CD4-positive, alpha-beta T cell treated with Interleukin-2 at 100 ng/mL for 4 hours (primary cell): ENCODE data around the gene RNF34.

Experiments
- DNase-seq: peaks from one replicate; pipeline ENCODE4 v3.0.0-alpha.2; 2020; ENCODE audit warnings: low spot score

RNF34 gene

GRCh38 chr12:121390856-121391255, 9.1 kb upstream of the RNF34 start:
- DNase-seq: no peak

GRCh38 chr12:121391619-121392324, 8.1 kb upstream of the RNF34 start:
- peak; percentile 27 for DNase-seq

- no peak for DNase-seq
Observed at GRCh38 chr12:121392325-121392716, 7.6 kb upstream of the RNF34 start.

GRCh38 chr12:121397521-121397920, 2.4 kb upstream of the RNF34 start:
- DNase-seq: no peak

- DNase-seq: no peak
Observed at GRCh38 chr12:121398355-121398754, 1.6 kb upstream of the RNF34 start.

GRCh38 chr12:121400332-121401139, 618 bp downstream of the RNF34 start:
- DNase-seq: peak; percentile 82

- DNase-seq: no peak
Observed at GRCh38 chr12:121403721-121404120, 3.8 kb downstream of the RNF34 start.

GRCh38 chr12:121404734-121405133, 4.8 kb downstream of the RNF34 start:
- no peak for DNase-seq

- no peak for DNase-seq
Observed at GRCh38 chr12:121405211-121405610, 5.3 kb downstream of the RNF34 start.

- DNase-seq: no peak
Observed at GRCh38 chr12:121413917-121414316, 14.0 kb downstream of the RNF34 start.

GRCh38 chr12:121417847-121418246, 17.9 kb downstream of the RNF34 start:
- no peak for DNase-seq

- no peak for DNase-seq
Observed at GRCh38 chr12:121420109-121420508, 20.2 kb downstream of the RNF34 start.

- DNase-seq: no peak
Observed at GRCh38 chr12:121423253-121423652, 23.3 kb downstream of the RNF34 start.

GRCh38 chr12:121423682-121424623, 24.0 kb downstream of the RNF34 start:
- DNase-seq: no peak

- no peak for DNase-seq
Observed at GRCh38 chr12:121424624-121424975, 24.7 kb downstream of the RNF34 start.

GRCh38 chr12:121427556-121428050, 27.7 kb downstream of the RNF34 start:
- DNase-seq: no peak

- no peak for DNase-seq
Observed at GRCh38 chr12:121428883-121429282, 29.0 kb downstream of the RNF34 start.

GRCh38 chr12:121430833-121431415, 31.0 kb downstream of the RNF34 start:
- no peak for DNase-seq

GRCh38 chr12:121432740-121433480, 33.0 kb downstream of the RNF34 start:
- DNase-seq: no peak

- DNase-seq: no peak
Observed at GRCh38 chr12:121436706-121437105, 36.8 kb downstream of the RNF34 start.

- no peak for DNase-seq
Observed at GRCh38 chr12:121438905-121439304, 39.0 kb downstream of the RNF34 start.
